DOHH2 (cell line): ENCODE results near the gene PAXX.

Source experiments
- H3F3A ChIP-seq: fragments of 200-600 bp; sonication (generic), shearing (Covaris generic); 2 replicates; pipeline ENCODE4 v1.6.0; 2016; ENCODE audit warnings: antibody characterized with exemption, mild to moderate bottlenecking; ENCODE audit not compliant: control insufficient read depth, insufficient read depth
- H3K27ac ChIP-seq: fragments of 200-600 bp; sonication (generic); 2 replicates; pipeline ENCODE4 v1.5.1; 2014; ENCODE audit warnings: low read depth, mild to moderate bottlenecking, low read length, moderate library complexity
- H3K27me3 ChIP-seq: fragments of 200-600 bp; sonication (generic); 2 replicates; pipeline ENCODE4 v1.6.1; 2014; ENCODE audit warnings: mild to moderate bottlenecking, low read length, mixed read lengths; ENCODE audit not compliant: control insufficient read depth
- H3K36me3 ChIP-seq: fragments of 200-600 bp; sonication (generic); 2 replicates; pipeline ENCODE4 v1.6.1; 2014; ENCODE audit warnings: mild to moderate bottlenecking, low read length, moderate library complexity, mixed read lengths; ENCODE audit not compliant: control insufficient read depth
- H3K4me1 ChIP-seq: fragments of 200-600 bp; sonication (generic); 2 replicates; pipeline ENCODE4 v1.6.1; 2014; ENCODE audit warnings: mild to moderate bottlenecking, low read length, mixed read lengths; ENCODE audit not compliant: control insufficient read depth
- H3K4me2 ChIP-seq: fragments of 200-600 bp; sonication (generic); 2 replicates; pipeline ENCODE4 v1.6.0; 2014; ENCODE audit warnings: mild to moderate bottlenecking, low read length, moderate library complexity
- H3K4me3 ChIP-seq: fragments of 200-600 bp; sonication (generic); 2 replicates; pipeline ENCODE4 v1.5.1; 2014; ENCODE audit warnings: mild to moderate bottlenecking, low read length, mixed read lengths
- H3K79me2 ChIP-seq: fragments of 200-600 bp; sonication (generic); 2 replicates; pipeline ENCODE4 v1.6.1; 2014; ENCODE audit warnings: mild to moderate bottlenecking, low read length, mixed read lengths; ENCODE audit not compliant: control insufficient read depth
- H3K9me2 ChIP-seq: fragments of 200-600 bp; sonication (generic); replicated peaks from 2 replicates; pipeline ENCODE4 v1.6.1; 2014; ENCODE audit warnings: mild to moderate bottlenecking, low read length, mixed read lengths; ENCODE audit not compliant: control insufficient read depth
- H3K9me3 ChIP-seq: fragments of 200-600 bp; sonication (generic); 2 replicates; pipeline ENCODE4 v1.6.1; 2014; ENCODE audit warnings: antibody characterized with exemption, low read length, mixed read lengths; ENCODE audit not compliant: control insufficient read depth, insufficient read depth
- H4K20me1 ChIP-seq: fragments of 200-600 bp; sonication (generic); 2 replicates; pipeline ENCODE4 v1.6.0; 2014; ENCODE audit warnings: low read depth, mild to moderate bottlenecking, antibody characterized with exemption, low read length, moderate library complexity; ENCODE audit not compliant: control insufficient read depth, insufficient read depth
- EZH2phosphoT487 ChIP-seq: fragments of 200-600 bp; sonication (generic); IDR thresholded peaks from 2 replicates; pipeline ENCODE4 v1.6.1; 2017; ENCODE audit warnings: borderline replicate concordance, mild to moderate bottlenecking, antibody characterized with exemption, low read length, moderate library complexity, mixed read lengths
- TF ChIP-seq, protein P1 (sequence below): fragments of 200-600 bp; sonication (generic); IDR thresholded peaks from one replicate; pipeline ENCODE4 v1.5.1; 2014; ENCODE audit warnings: antibody characterized with exemption, mild to moderate bottlenecking, low read depth, low read length; ENCODE audit not compliant: poor library complexity, severe bottlenecking

PAXX gene

DNA sequence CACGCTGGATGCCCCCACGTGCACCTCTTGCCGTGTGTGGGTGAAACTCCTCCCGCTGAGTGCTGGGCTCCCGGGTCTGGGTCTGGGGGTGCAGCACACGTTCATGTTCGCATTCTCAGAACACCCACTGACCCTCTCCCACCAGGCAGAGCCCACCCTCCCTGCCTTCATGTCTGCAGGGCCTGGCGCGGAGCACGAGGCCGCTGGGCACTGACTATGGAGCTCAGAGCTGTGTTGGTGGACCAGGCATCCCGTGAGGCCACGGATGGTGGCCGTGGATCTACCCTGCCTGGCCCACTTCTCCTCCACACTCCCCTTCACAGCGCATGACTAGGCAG lies 31.3 kb upstream of the PAXX start:
- no peak for TF ChIP-seq EZH2phosphoT487
- TF ChIP-seq, protein P1, sequence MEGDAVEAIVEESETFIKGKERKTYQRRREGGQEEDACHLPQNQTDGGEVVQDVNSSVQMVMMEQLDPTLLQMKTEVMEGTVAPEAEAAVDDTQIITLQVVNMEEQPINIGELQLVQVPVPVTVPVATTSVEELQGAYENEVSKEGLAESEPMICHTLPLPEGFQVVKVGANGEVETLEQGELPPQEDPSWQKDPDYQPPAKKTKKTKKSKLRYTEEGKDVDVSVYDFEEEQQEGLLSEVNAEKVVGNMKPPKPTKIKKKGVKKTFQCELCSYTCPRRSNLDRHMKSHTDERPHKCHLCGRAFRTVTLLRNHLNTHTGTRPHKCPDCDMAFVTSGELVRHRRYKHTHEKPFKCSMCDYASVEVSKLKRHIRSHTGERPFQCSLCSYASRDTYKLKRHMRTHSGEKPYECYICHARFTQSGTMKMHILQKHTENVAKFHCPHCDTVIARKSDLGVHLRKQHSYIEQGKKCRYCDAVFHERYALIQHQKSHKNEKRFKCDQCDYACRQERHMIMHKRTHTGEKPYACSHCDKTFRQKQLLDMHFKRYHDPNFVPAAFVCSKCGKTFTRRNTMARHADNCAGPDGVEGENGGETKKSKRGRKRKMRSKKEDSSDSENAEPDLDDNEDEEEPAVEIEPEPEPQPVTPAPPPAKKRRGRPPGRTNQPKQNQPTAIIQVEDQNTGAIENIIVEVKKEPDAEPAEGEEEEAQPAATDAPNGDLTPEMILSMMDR = no peak

DNA sequence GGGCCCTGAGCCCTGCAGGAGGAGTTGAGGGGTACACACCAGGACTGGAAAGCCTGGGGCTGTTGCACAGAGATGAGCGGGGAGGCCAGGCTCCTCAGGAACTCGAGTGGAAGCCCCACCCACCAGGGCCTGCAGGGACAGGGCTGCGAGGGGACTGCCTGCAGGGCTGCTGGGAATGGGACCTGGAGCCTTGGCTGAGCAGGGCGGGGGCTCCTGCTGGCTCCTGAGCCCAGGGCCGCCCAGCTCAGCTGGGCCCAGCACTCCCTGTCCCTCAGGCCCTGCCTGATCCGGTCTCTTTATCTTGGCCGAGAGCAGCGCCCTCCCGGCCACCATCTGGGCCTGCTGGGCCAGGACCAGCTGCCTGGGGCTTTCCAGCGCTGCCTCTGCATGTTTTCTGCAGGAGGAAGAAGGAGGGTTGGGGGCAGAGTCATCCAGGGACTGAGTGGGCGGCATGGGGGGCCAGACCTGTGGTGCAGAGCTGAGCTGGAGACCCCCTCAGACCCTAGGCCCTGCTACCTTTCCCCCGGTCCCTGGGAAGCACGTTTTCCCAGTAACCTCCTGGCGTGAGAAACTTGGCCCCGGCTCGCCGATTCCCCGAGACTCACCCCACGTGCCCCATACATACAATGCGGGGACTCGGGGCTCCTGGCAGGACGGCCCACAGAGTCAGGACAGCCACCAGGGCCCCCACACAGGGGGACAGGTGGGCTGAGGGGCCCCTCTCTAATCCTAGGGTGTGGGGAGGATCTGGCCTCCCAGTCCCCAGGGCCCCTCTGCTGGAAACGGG lies 30.8 kb upstream of the PAXX start:
- H3K27me3 ChIP-seq = no peaks in the 10 kb centered on the region
- no peaks in the 10 kb centered on the region for H4K20me1 ChIP-seq
- no peaks in the 10 kb centered on the region for H3K9me3 ChIP-seq
- H3F3A ChIP-seq = no peaks in the 10 kb centered on the region
- H3K4me2 ChIP-seq = no peak overlapping the region
- H3K4me3 ChIP-seq = no peak overlapping the region
- H3K27ac ChIP-seq = no peak overlapping the region
- no peaks in the 10 kb centered on the region for H3K9me2 ChIP-seq
- H3K4me1 ChIP-seq = peaks cover 14% of the 10 kb centered on the region
- TF ChIP-seq, protein P1 = no peak
- no peak for TF ChIP-seq EZH2phosphoT487
- no peaks in the 10 kb centered on the region for H3K36me3 ChIP-seq
- H3K79me2 ChIP-seq = no peaks in the 10 kb centered on the region

More for the DNA sequence above, 31.3 kb upstream of the PAXX start:
- H3K9me3 ChIP-seq = no peaks in the 10 kb centered on the region
- peaks cover 8% of the 10 kb centered on the region for H3K4me1 ChIP-seq
- H3K27ac ChIP-seq = no peak overlapping the region
- no peaks in the 10 kb centered on the region for H3K36me3 ChIP-seq
- H4K20me1 ChIP-seq = no peaks in the 10 kb centered on the region
- H3K9me2 ChIP-seq = no peaks in the 10 kb centered on the region
- no peak overlapping the region for H3K4me3 ChIP-seq
- no peaks in the 10 kb centered on the region for H3F3A ChIP-seq
- H3K79me2 ChIP-seq = no peaks in the 10 kb centered on the region
- H3K4me2 ChIP-seq = no peak overlapping the region
- H3K27me3 ChIP-seq = no peaks in the 10 kb centered on the region

DNA sequence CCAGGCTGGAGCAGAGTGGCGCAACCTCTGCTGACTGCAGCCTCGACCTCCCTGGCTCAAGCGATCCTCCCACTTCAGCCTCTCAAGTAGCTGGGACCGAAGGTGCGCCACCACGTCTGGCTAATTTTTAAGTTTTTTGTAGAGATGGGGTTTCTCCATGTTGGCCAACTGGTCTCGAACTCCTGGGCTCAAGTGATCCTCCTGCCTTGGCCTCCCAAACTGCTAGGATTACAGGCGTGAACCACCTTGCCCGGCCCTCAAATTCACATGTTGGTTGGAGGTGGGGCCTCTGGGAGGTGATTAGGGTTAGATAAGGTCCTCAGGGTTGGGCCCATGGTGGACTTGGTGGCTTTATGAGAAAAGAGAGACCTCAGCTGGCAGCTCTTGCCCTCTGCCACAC lies 30.1 kb upstream of the PAXX start:
- Histone ChIP-seq H3K27ac (no peak overlapping the region), H3K4me1 (peaks cover 14% of the 10 kb centered on the region), H3K4me3 (no peak overlapping the region), H4K20me1 (no peaks in the 10 kb centered on the region), H3K36me3 (no peaks in the 10 kb centered on the region), H3K9me3 (no peaks in the 10 kb centered on the region), H3K9me2 (no peaks in the 10 kb centered on the region), H3K27me3 (no peaks in the 10 kb centered on the region), H3K79me2 (no peaks in the 10 kb centered on the region), H3K4me2 (no peak overlapping the region), H3F3A (no peaks in the 10 kb centered on the region)
- no peak for TF ChIP-seq EZH2phosphoT487
- TF ChIP-seq, protein P1 = no peak
